ENCODE measurements around the gene EFHD1. TPM values are rescaled to one million over a fixed set of nuclear protein-coding genes. Genes with fewer than 3 reads are reported as not detected.

Gene EFHD1, protein sequence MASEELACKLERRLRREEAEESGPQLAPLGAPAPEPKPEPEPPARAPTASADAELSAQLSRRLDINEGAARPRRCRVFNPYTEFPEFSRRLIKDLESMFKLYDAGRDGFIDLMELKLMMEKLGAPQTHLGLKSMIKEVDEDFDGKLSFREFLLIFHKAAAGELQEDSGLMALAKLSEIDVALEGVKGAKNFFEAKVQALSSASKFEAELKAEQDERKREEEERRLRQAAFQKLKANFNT
- 0.65 TPM in 1 of 2 replicates, not detected in the other for total RNA-seq (2011; cell fraction: chromatin; rRNA removed; ENCODE audit: low replicate concordance)
- 0.53 and 0.67 TPM in 2 replicates for total RNA-seq (2011; cell fraction: nucleolus; rRNA removed)
- 0.37 and 0.46 TPM in 2 replicates for total RNA-seq (2011; cell fraction: nucleoplasm; rRNA removed)
- total RNA-seq (2014; rRNA removed) = 1.7 and 2.4 TPM in 2 replicates
- total RNA-seq (2014; rRNA removed; fragmentation: Illumina TruSeq; extraction: Trizol) = 1.7 and 2.0 TPM in 2 replicates
- total RNA-seq (2015; rRNA removed; fragmentation: Illumina TruSeq; extraction: Trizol) = 1.5 and 1.6 TPM in 2 replicates
- total RNA-seq (2021) = 5.1 and 5.2 TPM in 2 replicates
- polyA plus RNA-seq (2011; rRNA removed) = 1.2 TPM in 2 replicates
- polyA plus RNA-seq (2011; cell fraction: cytosol; rRNA removed) = 1.4 and 2.0 TPM in 2 replicates
- 0.34 and 0.41 TPM in 2 replicates for polyA plus RNA-seq (2011; cell fraction: nucleus; rRNA removed)
- 5.0 and 20.1 TPM in 2 replicates for polyA plus RNA-seq (2012)
- polyA plus RNA-seq (2014; fragmentation: Illumina TruSeq; extraction: Trizol) = 5.9 and 9.1 TPM in 2 replicates
- polyA plus RNA-seq (2014; fragmentation: Nextera tagmentation; extraction: Ambion mirVana) = 1 to 10 TPM in 1 of 2 experiments, under 1 TPM in 1; 0.66 to 1.2 TPM
- polyA plus RNA-seq (2014; rRNA removed) = 2.8 and 3.1 TPM in 2 replicates
- polyA minus RNA-seq (2011; rRNA and poly(A)+ RNA removed) = 0.69 and 0.98 TPM in 2 replicates
- polyA minus RNA-seq (2011; cell fraction: cytosol; rRNA and poly(A)+ RNA removed) = 0.57 TPM in 1 of 2 replicates, not detected in the other
- not detected in 2 replicates for polyA minus RNA-seq (2011; cell fraction: nucleus; rRNA and poly(A)+ RNA removed)
- Bru-seq, nascent RNA = percentile 38 among the genes with signal in this experiment
- BruChase-seq, experiment 1, labeled RNA remaining after a 2-hour chase = percentile 41 among the genes with signal in this experiment
- BruChase-seq, experiment 2, labeled RNA remaining after a 6-hour chase = percentile 39 among the genes with signal in this experiment
- long read RNA-seq, experiment 1, partial matches to known transcripts = 1 of 5 reads
- long read RNA-seq, experiment 1, other reads (novel, unspliced or antisense) = 3 of 5 reads
- long read RNA-seq, experiment 2 = 0 reads
- long read RNA-seq, experiment 3, partial matches to known transcripts = 0 of 2 reads
- long read RNA-seq, experiment 3, other reads (novel, unspliced or antisense) = 1 of 2 reads

- peak within 1 kb of the TSS; percentile 48 for H3K4me3 ChIP-seq
- CTCF ChIA-PET (ENCODE audit: low intra/inter-chr PET ratio) = no interaction called here
- H3K4me1 ChIP-seq (replicated peaks in 1 of 2; ENCODE audit: control insufficient read depth in 2 of 2, insufficient read depth in 2 of 2, low read length in 2 of 2) = peaks cover 0 to 21% of the 10 kb centered on the region in 2 experiments; a peak in 3 of 5 replicates
- peak within 1 kb of the TSS; percentile 76 for H3K4me2 ChIP-seq (ENCODE audit: insufficient read depth, low read length)
- no peaks in the 10 kb centered on the region for H3K36me3 ChIP-seq (ENCODE audit: control insufficient read depth, insufficient read depth, low read length)
- FAIRE-seq (no peak), DNase-seq (ENCODE audit: extremely low read depth in 1 of 4, low spot score in 3 of 4) (peak; percentile 70 to 72 (median 72)), ATAC-seq (peak; percentile 95)
- no peaks in the 10 kb centered on the region; a peak in 2 of 5 replicates for H3K27me3 ChIP-seq (ENCODE audit: control insufficient read depth in 2 of 2, insufficient read depth in 2 of 2, low read length in 2 of 2)
- in situ Hi-C loops (cut with MboI) (no loop called here), intact Hi-C loops (cut with micrococcal nuclease) (loop anchor here (2.0 kb wide), 1 partner anchor 27 kb away; no protein-coding TSS in a partner anchor)
- H3K9me1 ChIP-seq (ENCODE audit: control insufficient read depth, insufficient read depth, low read length) = no peaks in the 10 kb centered on the region
- H3K79me2 ChIP-seq (ENCODE audit: control insufficient read depth, insufficient read depth, low read length) = no peaks in the 10 kb centered on the region
- no peak within 1 kb of the TSS; the same call in 2 of the 3 replicates for H3K27ac ChIP-seq (ENCODE audit: extremely low read depth, low read depth, low read length)
- H2AFZ ChIP-seq (ENCODE audit: low read depth, low read length) = peak within 1 kb of the TSS; percentile 83
- peak within 1 kb of the TSS; percentile 30 to 90; a peak in 3 of 4 replicates for H3K9ac ChIP-seq (ENCODE audit: insufficient read depth in 1 of 2, low read depth in 2 of 2, low read length in 2 of 2)
- no TSS peak for BruUV-seq (replicated peaks)
- 0% methylated on average over 17 of the region's 90 CpGs for WGBS (ENCODE audit: insufficient coverage, low coverage, missing lambda C conversion rate)
- H3K9me3 ChIP-seq (replicated peaks; ENCODE audit: control insufficient read depth, insufficient read depth, low read depth, low read length) = no peaks in the 10 kb centered on the region
- H4K20me1 ChIP-seq (replicated peaks; ENCODE audit: control insufficient read depth, insufficient read depth, low read length) = no peaks in the 10 kb centered on the region
- POLR2A ChIA-PET = interaction anchor here (0.5 to 1.4 kb wide), 5 partner anchors 15 to 173 kb away, joined by 3 to 4 read pairs (median 3); partner anchors contain the start of genes EIF4E2 and TIGD1
- TF ChIP-seq ZNF764 (CRISPR knock-in tag; IDR thresholded peaks at IDR 0.05; ENCODE audit: low read depth) = no peak
- no peak for TF ChIP-seq PTTG1 (tag; IDR thresholded peaks at IDR 0.05; ENCODE audit: low read depth)
- TF ChIP-seq, protein P1, sequence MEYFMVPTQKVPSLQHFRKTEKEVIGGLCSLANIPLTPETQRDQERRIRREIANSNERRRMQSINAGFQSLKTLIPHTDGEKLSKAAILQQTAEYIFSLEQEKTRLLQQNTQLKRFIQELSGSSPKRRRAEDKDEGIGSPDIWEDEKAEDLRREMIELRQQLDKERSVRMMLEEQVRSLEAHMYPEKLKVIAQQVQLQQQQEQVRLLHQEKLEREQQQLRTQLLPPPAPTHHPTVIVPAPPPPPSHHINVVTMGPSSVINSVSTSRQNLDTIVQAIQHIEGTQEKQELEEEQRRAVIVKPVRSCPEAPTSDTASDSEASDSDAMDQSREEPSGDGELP (CRISPR knock-in tag; IDR thresholded peaks at IDR 0.05; ENCODE audit: borderline replicate concordance) = peak; percentile 52; the same call in 1 of the 2 replicates
- TF ChIP-seq MAX (CRISPR knock-in tag; IDR thresholded peaks at IDR 0.05) = peak; percentile 47
- TF ChIP-seq VEZF1 (CRISPR knock-in tag; IDR thresholded peaks at IDR 0.05) = 0 out of 2 replicates have a peak, but pooled peaks have one; percentile 13
- TF ChIP-seq E2F3 (CRISPR knock-in tag; IDR thresholded peaks at IDR 0.05) = peak; percentile 55; the same call in 1 of the 2 replicates
- TF ChIP-seq NRF1 (conservative IDR thresholded peaks at IDR 0.05 in 1 of 2, IDR thresholded peaks at IDR 0.05 in 1 of 2) = peak in 1 of 2 experiments; percentile 33; a peak in 2 of 4 replicates
- TF ChIP-seq CTBP1 (IDR thresholded peaks at IDR 0.05; ENCODE audit: borderline replicate concordance) = peak; percentile 64; the same call in 1 of the 2 replicates
- no peak for TF ChIP-seq ZBTB17 (CRISPR knock-in tag; IDR thresholded peaks at IDR 0.05)
These were observed at the start of gene EFHD1 for GRCh38 chr2:232633413-232634205. Gene EFHD1 (plus strand): TSS chr2:232633604. CDS start chr2:232633705, 101 bp downstream.

Measured in K562 (cell line).